CD4-positive, alpha-beta memory T cell (primary cell): Measurements from ENCODE around the gene ZFYVE1. TPM values are rescaled to one million over a fixed set of nuclear protein-coding genes. Genes with fewer than 3 reads are reported as not detected.
"Not testable (repeated sequence)": the region's sequence is repeated elsewhere in the genome, so short reads cannot be mapped to it uniquely, and the experiment has no call there.

ENCODE experiments used
- CTCF ChIA-PET: fragments of 350-600 bp; sonication (Branson Sonifier 250); formaldehyde crosslinking; loops from one replicate; lab custom pipeline; 2021; ENCODE audit warnings: inconsistent platforms; ENCODE audit not compliant: partially characterized antibody; lab: Charles Lee
- POLR2A ChIA-PET: fragments of 350-600 bp; sonication (Branson Sonifier 250); formaldehyde crosslinking; loops from one replicate; lab custom pipeline; 2021; ENCODE audit not compliant: partially characterized antibody; lab: Charles Lee
- DNase-seq, 5 donors: peaks; one replicate each; pipeline versions ENCODE4 v3.0.0 to v3.0.0-alpha.2; 2020 to 2022; ENCODE audit warnings: mixed read lengths in 1 of 5
- H3K27ac ChIP-seq: one replicate; pipeline ENCODE4 v1.7.0; 2013; ENCODE audit warnings: low read depth, low read length
- H3K27me3 ChIP-seq: 2 replicates; pipeline ENCODE4 v1.7.0; 2013; ENCODE audit warnings: mild to moderate bottlenecking, low read length, moderate library complexity; ENCODE audit not compliant: insufficient read depth
- H3K36me3 ChIP-seq: 2 replicates; pipeline ENCODE4 v1.7.0; 2013; ENCODE audit warnings: mild to moderate bottlenecking, low read length, moderate library complexity; ENCODE audit not compliant: insufficient read depth
- H3K4me1 ChIP-seq: 2 replicates; pipeline ENCODE4 v1.7.0; 2013; ENCODE audit warnings: mild to moderate bottlenecking, low read length, moderate library complexity; ENCODE audit not compliant: insufficient read depth
- H3K4me3 ChIP-seq, 2 donors: one replicate each; pipeline ENCODE4 v1.7.0; 2013; ENCODE audit warnings: low read length in 2 of 2, mild to moderate bottlenecking in 1 of 2
- H3K9me3 ChIP-seq, 2 donors: one replicate each; pipeline ENCODE4 v1.7.0; 2013; ENCODE audit warnings: low read length in 2 of 2, control low read depth in 1 of 2; ENCODE audit not compliant: control insufficient read depth in 1 of 2
- H3K27ac Mint-ChIP-seq, 7 donors: one replicate each; pipeline ENCODE4 v1.8.0; 2020 to 2021; ENCODE audit warnings: mixed read lengths in 7 of 7, mild to moderate bottlenecking in 6 of 7, inconsistent platforms in 3 of 7, moderate library complexity in 3 of 7
- H3K27me3 Mint-ChIP-seq, 2 donors: one replicate each; pipeline ENCODE4 v1.8.0; 2020 to 2021; ENCODE audit warnings: mixed read lengths in 2 of 2
- H3K36me3 Mint-ChIP-seq, 2 donors: one replicate each; pipeline ENCODE4 v1.8.0; 2020 to 2021; ENCODE audit warnings: mixed read lengths in 2 of 2, inconsistent platforms in 1 of 2, mild to moderate bottlenecking in 1 of 2
- H3K4me1 Mint-ChIP-seq, 4 donors: one replicate each; pipeline ENCODE4 v1.8.0; 2020 to 2021; ENCODE audit warnings: mixed read lengths in 4 of 4, mild to moderate bottlenecking in 1 of 4
- H3K4me3 Mint-ChIP-seq, 8 donors: one replicate each; pipeline ENCODE4 v1.8.0; 2020 to 2021; ENCODE audit warnings: mixed read lengths in 8 of 8, mild to moderate bottlenecking in 7 of 8, moderate library complexity in 6 of 8, inconsistent platforms in 3 of 8
- H3K9me3 Mint-ChIP-seq, 8 donors: one replicate each; pipeline ENCODE4 v1.8.0; 2020 to 2021; ENCODE audit warnings: mixed read lengths in 8 of 8, mild to moderate bottlenecking in 5 of 8, inconsistent platforms in 3 of 8, moderate library complexity in 1 of 8
- intact Hi-C: fragments of 100-400 bp; cut with micrococcal nuclease; formaldehyde crosslinking; loops from one replicate; pipeline ENCODE4 v1.15.1; 2023
- polyA plus RNA-seq, 2 donors: library from polyadenylated mRNA; unstranded; fragments of 300-500 nt; fragmentation: Illumina TruSeq; gene quantifications; one replicate each; pipeline ENCODE4 v1.2.3, GENCODE V29; 2021
- total RNA-seq, 2 experiments: library from RNA; stranded (reverse); gene quantifications; one replicate each; pipeline ENCODE4 v1.2.3, GENCODE V29; 2021

The ZFYVE1 gene
- total and polyA plus RNA-seq, 4 experiments from 2014 or later, result 4.5 to 21.5 (median 14.8) TPM

GRCh38 chr14:72962336-72962754 lies 64.6 kb downstream of the ZFYVE1 start:
- POLR2A ChIA-PET, result interaction anchor here (0.6 kb wide), 1 partner anchor 1583 kb away, joined by 3 read pairs; no protein-coding TSS in a partner anchor
- H3K4me3 ChIP-seq, H3K27ac Mint-ChIP-seq: not testable (repeated sequence)

GRCh38 chr14:72961579-72962335 lies 65.1 kb downstream of the ZFYVE1 start:
- Mint-ChIP-seq H3K4me3 (no peak overlapping the region), H3K4me1 (peaks cover 0 to 3% (median under 1%) of the 10 kb centered on the region in 4 donors), H3K36me3 (peaks cover 37 to 54% of the 10 kb centered on the region in 2 donors), H3K27me3 (no peaks in the 10 kb centered on the region), H3K9me3 (no peaks in the 10 kb centered on the region), H3K27ac (no peak overlapping the region)
- Histone ChIP-seq H3K4me1 (peaks cover 7% of the 10 kb centered on the region), H3K4me3 (no peak overlapping the region), H3K27ac (no peak overlapping the region), H3K27me3 (no peaks in the 10 kb centered on the region), H3K36me3 (peaks cover 13% of the 10 kb centered on the region), H3K9me3 (no peaks in the 10 kb centered on the region)
- CTCF ChIA-PET, result interaction anchor here (2.5 kb wide), 1 partner anchor 13 kb away, joined by 14 read pairs; no protein-coding TSS in a partner anchor
- DNase-seq, result no peak
- POLR2A ChIA-PET, result interaction anchor here (0.6 kb wide), 1 partner anchor 1583 kb away, joined by 3 read pairs; no protein-coding TSS in a partner anchor
- intact Hi-C loops, result no loop called here

More at GRCh38 chr14:72962336-72962754, 64.6 kb downstream of the ZFYVE1 start:
- H3K36me3 Mint-ChIP-seq, result peaks cover 34 to 54% of the 10 kb centered on the region in 2 donors
- CTCF ChIA-PET, result interaction anchor here (0.9 to 2.5 kb wide), 2 partner anchors 14 to 20 kb away, joined by 3 to 14 read pairs; no protein-coding TSS in a partner anchor
- H3K9me3 ChIP-seq, H3K27me3 Mint-ChIP-seq, H3K27ac ChIP-seq, H3K4me3 Mint-ChIP-seq, H3K4me1 ChIP-seq, H3K4me1 Mint-ChIP-seq, DNase-seq, H3K27me3 ChIP-seq, intact Hi-C loops, H3K9me3 Mint-ChIP-seq: not testable (repeated sequence)
- H3K36me3 ChIP-seq, result peaks cover 13% of the 10 kb centered on the region

DNA sequence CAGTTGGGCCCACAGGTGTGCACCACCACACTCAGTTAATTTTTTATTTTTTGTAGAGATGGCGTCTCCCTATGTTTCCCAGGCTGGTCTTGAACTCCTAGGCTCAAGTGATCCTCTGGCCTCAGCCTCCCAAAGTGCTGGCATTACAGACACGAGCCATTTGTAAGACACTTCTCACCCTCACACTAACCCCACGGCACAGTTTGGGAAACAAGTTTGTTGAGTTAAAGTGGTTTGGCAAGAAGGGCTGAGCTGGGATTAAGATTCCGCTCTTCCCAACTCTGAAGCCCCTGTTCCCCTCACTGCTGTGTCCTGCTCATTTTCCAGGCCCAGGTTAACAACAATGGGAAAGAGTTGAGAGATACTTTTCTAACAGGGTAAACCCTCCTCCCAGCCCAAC lies 65.9 kb downstream of the ZFYVE1 start:
- intact Hi-C loops, H3K4me1 Mint-ChIP-seq, H3K27me3 ChIP-seq, H3K9me3 Mint-ChIP-seq, DNase-seq, POLR2A ChIA-PET, H3K9me3 ChIP-seq, H3K4me3 ChIP-seq, H3K27ac ChIP-seq, H3K27ac Mint-ChIP-seq, H3K4me3 Mint-ChIP-seq, H3K4me1 ChIP-seq, H3K27me3 Mint-ChIP-seq: not testable (repeated sequence)
- CTCF ChIA-PET, result interaction anchor here (2.5 kb wide), 1 partner anchor 12 kb away, joined by 14 read pairs; no protein-coding TSS in a partner anchor
- peaks cover 18% of the 10 kb centered on the region for H3K36me3 ChIP-seq
- H3K36me3 Mint-ChIP-seq, result peaks cover 44 to 60% of the 10 kb centered on the region in 2 donors

GRCh38 chr14:72958548-72958947 lies 68.4 kb downstream of the ZFYVE1 start:
- DNase-seq, result no peak
- ChIA-PET POLR2A (no interaction called here), CTCF (interaction anchor here (1.6 kb wide), 1 partner anchor 10 kb away, joined by 7 read pairs; no protein-coding TSS in a partner anchor)
- no peak overlapping the region for H3K4me3 ChIP-seq
- no peak overlapping the region for H3K4me3 Mint-ChIP-seq
- H3K27me3 Mint-ChIP-seq, result no peaks in the 10 kb centered on the region
- intact Hi-C loops, result no loop called here
- peaks cover 18% of the 10 kb centered on the region for H3K36me3 ChIP-seq
- peaks cover 5% of the 10 kb centered on the region for H3K4me1 ChIP-seq
- H3K9me3 Mint-ChIP-seq, result no peaks in the 10 kb centered on the region
- peaks cover 0 to 1% (median under 1%) of the 10 kb centered on the region in 4 donors for H3K4me1 Mint-ChIP-seq
- no peaks in the 10 kb centered on the region for H3K27me3 ChIP-seq
- H3K27ac ChIP-seq, result no peak overlapping the region
- H3K36me3 Mint-ChIP-seq, result peaks cover 59 to 72% of the 10 kb centered on the region in 2 donors
- H3K9me3 ChIP-seq, result no peaks in the 10 kb centered on the region
- H3K27ac Mint-ChIP-seq, result peak overlapping the region in 1 of 7 donors; percentile 32

DNA sequence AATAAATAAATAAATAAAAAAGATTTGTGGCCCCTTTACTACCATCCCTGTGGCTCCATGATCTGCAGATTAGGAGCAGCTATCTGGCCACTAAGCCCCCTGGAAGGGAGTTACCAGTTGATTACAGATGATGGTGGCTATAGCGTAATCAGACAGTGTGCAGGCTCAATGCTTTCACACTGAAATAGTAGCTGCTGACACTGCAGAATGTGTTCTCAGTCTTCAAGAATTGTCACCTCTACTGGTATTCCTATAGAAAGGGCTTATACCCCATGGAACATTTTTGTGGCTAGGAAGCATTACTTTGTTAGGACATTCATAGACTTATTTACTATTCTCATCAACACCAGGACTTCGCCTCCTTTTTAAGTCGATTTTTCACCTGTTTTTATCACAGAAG lies 69.7 kb downstream of the ZFYVE1 start:
- intact Hi-C loops, result no loop called here
- DNase-seq, result no peak
- Histone ChIP-seq H3K36me3 (peaks cover 21% of the 10 kb centered on the region), H3K27me3 (no peaks in the 10 kb centered on the region), H3K4me1 (no peaks in the 10 kb centered on the region), H3K9me3 (no peaks in the 10 kb centered on the region), H3K27ac (no peak overlapping the region), H3K4me3 (no peak overlapping the region)
- H3K9me3 Mint-ChIP-seq, result no peaks in the 10 kb centered on the region
- ChIA-PET POLR2A (no interaction called here), CTCF (interaction anchor here (0.6 to 1.5 kb wide), 2 partner anchors 10 to 428 kb away, joined by 3 to 8 read pairs; no protein-coding TSS in a partner anchor)
- no peaks in the 10 kb centered on the region for H3K4me1 Mint-ChIP-seq
- peaks cover 61 to 67% of the 10 kb centered on the region in 2 donors for H3K36me3 Mint-ChIP-seq
- H3K4me3 Mint-ChIP-seq, result no peak overlapping the region
- no peaks in the 10 kb centered on the region for H3K27me3 Mint-ChIP-seq
- no peak overlapping the region for H3K27ac Mint-ChIP-seq

GRCh38 chr14:72956741-72957140 lies 70.2 kb downstream of the ZFYVE1 start:
- H3K27ac ChIP-seq, H3K4me3 Mint-ChIP-seq, H3K27ac Mint-ChIP-seq, H3K9me3 ChIP-seq, H3K4me1 ChIP-seq, H3K4me1 Mint-ChIP-seq, H3K4me3 ChIP-seq, POLR2A ChIA-PET, DNase-seq, H3K9me3 Mint-ChIP-seq, H3K27me3 Mint-ChIP-seq, H3K27me3 ChIP-seq, intact Hi-C loops: not testable (repeated sequence)
- peaks cover 62 to 68% of the 10 kb centered on the region in 2 donors for H3K36me3 Mint-ChIP-seq
- H3K36me3 ChIP-seq, result peaks cover 25% of the 10 kb centered on the region
- CTCF ChIA-PET, result interaction anchor here (1.5 kb wide), 1 partner anchor 9 kb away, joined by 8 read pairs; no protein-coding TSS in a partner anchor

GRCh38 chr14:72952171-72952570 lies 74.7 kb downstream of the ZFYVE1 start:
- no peak for DNase-seq
- no peaks in the 10 kb centered on the region for H3K9me3 ChIP-seq
- Mint-ChIP-seq H3K27ac (no peak overlapping the region), H3K27me3 (no peaks in the 10 kb centered on the region), H3K4me3 (no peak overlapping the region), H3K4me1 (peaks cover 0 to 4% (median 2%) of the 10 kb centered on the region in 4 donors), H3K36me3 (peaks cover 55% of the 10 kb centered on the region in 2 donors), H3K9me3 (no peaks in the 10 kb centered on the region)
- H3K4me1 ChIP-seq, result no peaks in the 10 kb centered on the region
- intact Hi-C loops, result no loop called here
- ChIA-PET POLR2A (no interaction called here), CTCF (interaction anchor here (6.6 kb wide), 1 partner anchor 438 kb away, joined by 66 read pairs; no protein-coding TSS in a partner anchor)
- H3K27ac ChIP-seq, result no peak overlapping the region
- H3K4me3 ChIP-seq, result no peak overlapping the region
- no peaks in the 10 kb centered on the region for H3K27me3 ChIP-seq
- peaks cover 12% of the 10 kb centered on the region for H3K36me3 ChIP-seq
